Pancreas (tissue), 10 donors: ENCODE data around the gene PHLDB1. TPM values are rescaled to one million over a fixed set of nuclear protein-coding genes. Genes with fewer than 3 reads are reported as not detected.
A peak's percentile ranks its signal among the peaks of the same experiment; 100 is the strongest.

Experiments used
- ATAC-seq, 4 donors: fragments of 200-7000 bp; cut with Tn5 transposase; one replicate each; pipeline versions ENCODE4 v1.8.0 to v1.9.1; 2020; ENCODE audit warnings: mild to moderate bottlenecking in 4 of 4, moderate library complexity in 4 of 4
- DNase-seq, 6 donors: peaks; one replicate each; pipeline ENCODE4 v3.0.0-alpha.2; 2020
- FAIRE-seq: peaks from 2 replicates; lab custom pipeline; 2012; peaks lifted over from hg19 to GRCh38; lab: Jason Lieb, UNC
- H3K27ac ChIP-seq, 4 donors: fragments of 200-600 bp; sonication (generic); 1 replicate in 3 of 4; 2 replicates in 1 of 4; pipeline versions ENCODE4 v1.5.0 to v1.8.0; 2020
- H3K27me3 ChIP-seq, 4 donors: fragments of 200-600 bp; one replicate each; pipeline ENCODE4 v1.8.0; 2021
- H3K36me3 ChIP-seq, 3 donors: fragments of 200-600 bp; sonication (generic) in 1 of 3; one replicate each; pipeline versions ENCODE4 v1.5.0 to v1.8.0; 2020 to 2021
- H3K4me1 ChIP-seq, 3 donors: fragments of 200-600 bp; one replicate each; pipeline ENCODE4 v1.8.0; 2021
- H3K4me3 ChIP-seq, 4 donors: fragments of 200-600 bp; sonication (generic) in 2 of 4; one replicate each; pipeline versions ENCODE4 v1.5.0 to v1.8.0; 2020 to 2021
- H3K9me3 ChIP-seq, 4 donors: fragments of 200-600 bp; one replicate each; pipeline ENCODE4 v1.8.0; 2021
- CTCF ChIP-seq, 4 donors: fragments of 200-600 bp; sonication (generic) in 3 of 4; IDR thresholded peaks; one replicate each; pipeline versions ENCODE4 v1.5.0 to v1.8.0; 2021; ENCODE audit warnings: antibody characterized with exemption in 4 of 4
- WGBS, 2 donors: extraction: QIAGEN DNeasy Blood & Tissue Kit; methylation state at CpG; one replicate each; pipeline ENCODE4 v1.1.7; 2013; 5-methylcytosine and 5-hydroxymethylcytosine counted together
- intact Hi-C, 3 donors: fragments of 100-400 bp; cut with DNase I; formaldehyde crosslinking; loops; one replicate each; pipeline versions ENCODE4 v1.11.1 to v1.14.2; 2022
- polyA plus RNA-seq, 2 donors: library from polyadenylated mRNA; stranded (reverse); fragments of 200-250 nt; gene quantifications; one replicate each; pipeline ENCODE4 v1.2.3, GENCODE V29; 2013
- total RNA-seq, 6 donors: library from RNA; stranded (reverse); fragmentation: NEBNext Ultra II Directional in 4 of 6; extraction: Animal tissue kit (Norgen Biotek cat#: 25700) in 4 of 6; gene quantifications; one replicate each; pipeline versions ENCODE4 v1.2.1 to v1.2.4, GENCODE V29; 2021 to 2023
- donor health status: healthy with polysubstance abuse.
- donor health status: DM: no; HTN: no; CAD: no; lungs with moderate emphysema.
- donor health status: DM: no; HTN: no; CAD: no.
- donor health status: control.
- donor health status: control.
- donor health status: Bipolar disorder and iron deficiency.
- donor health status: DM: yes; HTN: yes; CAD: no.
- donor health status: DM: no; HTN: no; CAD: no.
- donor health status: DM: no; HTN: no; CAD: no.
- donor health status: DM: yes; HTN: yes; CAD: no.

Gene PHLDB1
- total and polyA plus RNA-seq, 8 donors = 29.3 to 153 (median 48.0) TPM

DNA sequence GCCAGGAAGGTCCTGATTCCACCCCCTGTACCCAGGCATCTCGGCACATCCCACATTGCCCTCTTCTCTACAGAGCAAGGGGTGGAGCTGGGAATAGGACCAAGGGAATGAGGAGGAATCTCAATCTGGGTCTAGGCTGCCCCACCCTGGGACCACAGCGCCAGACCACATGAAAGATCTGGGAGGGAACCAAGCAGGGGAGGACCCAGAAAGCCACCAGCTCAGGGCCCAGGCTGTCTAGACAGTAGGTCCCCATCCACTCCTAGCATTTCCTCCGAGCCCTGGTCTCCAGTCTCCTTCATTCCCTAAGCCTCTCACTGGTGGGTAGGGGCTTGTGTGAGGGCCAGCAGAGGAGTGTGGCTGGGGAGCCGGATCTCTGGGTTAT, 11.6 kb downstream of the PHLDB1 start:
- ATAC-seq = peak in 1 of 4 donors; percentile 5
- intact Hi-C loops = no loop called here
- Histone ChIP-seq H3K27ac (peak overlapping the region in 1 of 4 donors; percentile 0), H3K4me1 (peaks cover 6 to 7% (median 6%) of the 10 kb centered on the region in 3 donors), H3K27me3 (no peaks in the 10 kb centered on the region), H3K9me3 (no peaks in the 10 kb centered on the region), H3K36me3 (peaks cover 0 to 9% (median 0%) of the 10 kb centered on the region in 3 donors), H3K4me3 (no peak overlapping the region)
- 66 to 70% methylated on average over 4 of the region's 4 CpGs for WGBS, 2 donors
- DNase-seq = peak in 3 of 6 donors; percentile 21 to 37 (median 30)
- no peak for TF ChIP-seq CTCF (IDR thresholded peaks at IDR 0.05)
- FAIRE-seq = no peak

DNA sequence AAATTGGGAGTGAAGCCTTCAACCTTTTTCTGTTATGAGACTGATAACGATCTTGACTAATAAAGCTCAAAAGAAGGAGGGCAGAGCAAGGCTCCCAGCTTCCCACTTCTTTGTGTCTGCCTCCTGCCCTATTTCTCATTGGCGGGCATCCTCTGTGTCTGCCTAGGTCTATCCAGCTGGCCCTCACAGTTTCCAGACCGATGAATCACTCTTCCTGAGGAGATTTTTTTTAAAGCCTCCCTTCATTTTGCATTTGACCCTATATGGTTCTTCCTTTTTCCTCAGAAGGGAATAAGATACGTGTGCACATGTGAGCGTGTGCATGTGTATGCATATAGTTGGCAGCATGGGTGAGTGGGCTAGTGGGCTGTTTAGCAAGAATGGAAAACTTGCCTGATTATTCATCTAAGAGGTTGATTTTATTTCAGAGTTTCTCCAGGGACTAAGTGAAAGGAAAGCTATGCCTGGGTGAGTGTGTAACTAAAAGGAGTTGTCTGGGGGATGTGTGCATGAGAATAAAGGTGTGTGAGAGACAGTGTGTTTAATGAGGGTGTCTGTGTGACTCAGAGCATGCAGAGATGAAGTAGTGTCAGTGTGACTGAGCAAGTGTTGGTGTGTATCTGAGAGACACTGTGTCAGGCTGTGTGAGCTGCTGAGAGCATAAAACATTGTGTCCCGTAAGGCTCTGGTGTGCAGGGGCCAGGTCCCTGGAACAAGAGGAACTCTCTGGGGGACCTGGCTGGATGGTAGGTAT, 12.2 kb downstream of the PHLDB1 start:
- Histone ChIP-seq H3K9me3 (no peaks in the 10 kb centered on the region), H3K36me3 (peaks cover 0 to 10% (median 0%) of the 10 kb centered on the region in 3 donors), H3K27ac (peak overlapping the region in 1 of 4 donors; percentile 0), H3K27me3 (no peaks in the 10 kb centered on the region), H3K4me3 (no peak overlapping the region), H3K4me1 (peaks cover 6 to 7% (median 6%) of the 10 kb centered on the region in 3 donors)
- 80% methylated on average over 6 of the region's 6 CpGs for WGBS, 2 donors
- TF ChIP-seq CTCF (IDR thresholded peaks at IDR 0.05) = no peak
- DNase-seq (peak in 3 of 6 donors; percentile 5 to 26 (median 7)), FAIRE-seq (no peak), ATAC-seq (peak in 1 of 4 donors; percentile 8)
- intact Hi-C loops = no loop called here

DNA sequence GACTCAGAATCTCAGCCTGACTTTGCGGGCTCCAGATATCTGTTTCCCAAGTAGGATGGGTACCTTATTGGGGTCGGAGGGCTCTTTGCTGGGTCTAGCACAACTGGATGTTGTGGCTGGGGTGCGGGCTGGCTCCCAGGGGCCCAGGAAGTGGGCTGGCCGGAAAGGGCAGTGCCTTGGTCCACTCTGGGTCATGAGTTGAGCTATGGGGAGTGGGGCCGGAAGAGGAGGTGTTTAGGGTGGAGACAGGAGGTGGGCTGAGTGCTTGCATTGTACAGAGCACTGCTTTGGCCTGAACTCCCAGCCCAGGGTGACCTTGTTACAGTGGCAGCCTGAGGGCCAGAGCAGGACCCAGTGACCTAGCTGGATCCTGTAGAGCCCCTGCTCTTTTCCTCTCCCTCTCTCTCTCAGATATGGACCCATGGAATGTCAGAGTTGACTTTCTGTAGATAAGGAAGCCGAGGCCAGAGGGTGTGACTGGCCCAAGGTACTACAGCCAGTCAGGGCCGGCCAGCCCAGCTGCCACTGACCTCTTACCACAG, 13.2 kb downstream of the PHLDB1 start:
- FAIRE-seq (no peak), ATAC-seq (peak in 2 of 4 donors; percentile 4 to 20), DNase-seq (peak in 4 of 6 donors; percentile 17 to 43 (median 19))
- Histone ChIP-seq H3K36me3 (peaks cover 0 to 16% (median 0%) of the 10 kb centered on the region in 3 donors), H3K27me3 (no peaks in the 10 kb centered on the region), H3K4me1 (peaks cover 6 to 7% (median 6%) of the 10 kb centered on the region in 3 donors), H3K9me3 (no peaks in the 10 kb centered on the region), H3K4me3 (peak overlapping the region in 1 of 4 donors; percentile 46), H3K27ac (peak overlapping the region in 2 of 4 donors; percentile 41 to 44)
- no peak for TF ChIP-seq CTCF (IDR thresholded peaks at IDR 0.05)
- 57 to 64% methylated on average over 7 of the region's 7 CpGs for WGBS, 2 donors
- intact Hi-C loops = no loop called here

- peaks cover 6 to 7% (median 6%) of the 10 kb centered on the region in 3 donors for H3K4me1 ChIP-seq
- 12 to 13% methylated on average over 38 of the region's 38 CpGs for WGBS, 2 donors
- FAIRE-seq (no peak), DNase-seq (peak in 5 of 6 donors; percentile 67 to 87 (median 77)), ATAC-seq (peak; percentile 72 to 83 (median 78))
- H3K9me3 ChIP-seq = no peaks in the 10 kb centered on the region
- peaks cover 0 to 12% (median 0%) of the 10 kb centered on the region in 3 donors for H3K36me3 ChIP-seq
- no peak for TF ChIP-seq CTCF (IDR thresholded peaks at IDR 0.05)
- H3K27me3 ChIP-seq = no peaks in the 10 kb centered on the region
- intact Hi-C loops = no loop called here
- peak overlapping the region in 2 of 4 donors; percentile 41 to 44 for H3K27ac ChIP-seq
- peak overlapping the region in 3 of 4 donors; percentile 2 to 46 (median 24) for H3K4me3 ChIP-seq
These were observed 13.8 kb downstream of the PHLDB1 start for GRCh38 chr11:118621071-118621783.
